CMK (cell line): ENCODE results near the gene MICOS13.

ENCODE experiments used
- DNase-seq: peaks from one replicate; pipeline ENCODE4 v3.0.0-alpha.2; 2010; ENCODE audit warnings: low read depth

The MICOS13 gene

DNA sequence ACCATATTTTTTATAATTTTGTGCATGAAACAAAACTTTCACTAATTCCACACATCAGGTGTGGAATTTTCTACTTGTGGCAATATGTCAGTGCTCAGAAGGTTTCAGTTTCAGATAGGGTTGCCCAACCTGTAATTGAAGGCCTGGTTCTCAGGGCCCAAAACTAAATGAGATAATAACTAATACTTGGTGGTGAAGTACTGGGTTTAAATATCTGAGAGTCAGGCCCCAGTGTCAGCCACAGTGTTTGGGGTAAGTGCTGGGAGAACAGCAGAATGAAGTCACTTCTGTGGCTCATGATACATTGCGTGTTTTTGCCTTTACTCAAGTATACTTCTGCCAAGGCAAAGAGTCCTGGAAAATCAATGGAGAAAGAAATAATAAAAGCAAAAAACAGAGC is 51.9 kb downstream of the MICOS13 start:
- DNase-seq = no peak
